Neural cell (in vitro differentiated cells): ENCODE results near the gene TDRD12. TPM values are rescaled to one million over a fixed set of nuclear protein-coding genes. Genes with fewer than 3 reads are reported as not detected.

ENCODE experiments used
- H2AFZ ChIP-seq: fragments of 200-600, 300-800 bp; sonication (generic), shearing (Covaris generic); 2 replicates; pipeline ENCODE4 v1.6.0; 2014; ENCODE audit warnings: low read depth, mild to moderate bottlenecking, antibody characterized with exemption, low read length, moderate library complexity
- H3F3A ChIP-seq: fragments of 200-600 bp; shearing (Covaris generic); 2 replicates; pipeline ENCODE4 v1.6.1; 2016; ENCODE audit warnings: mild to moderate bottlenecking, moderate library complexity, mixed read lengths, antibody characterized with exemption, low read length; ENCODE audit not compliant: insufficient read depth, poor library complexity, severe bottlenecking
- H3K27ac ChIP-seq: fragments of 200-600, 300-800 bp; sonication (generic), shearing (Covaris generic); 2 replicates; pipeline ENCODE4 v1.5.1; 2014; ENCODE audit warnings: mild to moderate bottlenecking, low read length, moderate library complexity
- H3K27me3 ChIP-seq: fragments of 300-800, 200-600 bp; sonication (generic), shearing (Covaris generic); 2 replicates; pipeline ENCODE4 v1.6.0; 2014; ENCODE audit warnings: mild to moderate bottlenecking, low read depth, low read length, moderate library complexity; ENCODE audit not compliant: insufficient read depth
- H3K36me3 ChIP-seq: fragments of 300-800, 200-600 bp; sonication (generic), shearing (Covaris generic); 2 replicates; pipeline ENCODE4 v1.5.1; 2014; ENCODE audit warnings: mild to moderate bottlenecking, antibody characterized with exemption, low read length, moderate library complexity; ENCODE audit not compliant: insufficient read depth
- H3K4me2 ChIP-seq: fragments of 300-800, 200-600 bp; sonication (generic), shearing (Covaris generic); 2 replicates; pipeline ENCODE4 v1.6.0; 2014; ENCODE audit warnings: mild to moderate bottlenecking, low read length
- H3K4me3 ChIP-seq: fragments of 300-800, 200-600 bp; sonication (generic), shearing (Covaris generic); 2 replicates; pipeline ENCODE4 v1.5.1; 2014; ENCODE audit warnings: mild to moderate bottlenecking, low read length, moderate library complexity
- H3K79me2 ChIP-seq: fragments of 200-600 bp; shearing (Covaris generic); replicated peaks from 2 replicates; pipeline ENCODE4 v1.6.0; 2014; ENCODE audit warnings: mild to moderate bottlenecking, low read length, moderate library complexity; ENCODE audit not compliant: insufficient read depth
- H3K9ac ChIP-seq: fragments of 300-800, 200-600 bp; sonication (generic), shearing (Covaris generic); 2 replicates; pipeline ENCODE4 v1.6.1; 2016; ENCODE audit warnings: mild to moderate bottlenecking, low read length, mixed read lengths
- H3K9me2 ChIP-seq: fragments of 200-600 bp; shearing (Covaris generic); 2 replicates; pipeline ENCODE4 v1.6.1; 2016; ENCODE audit warnings: mild to moderate bottlenecking, low read length, mixed read lengths; ENCODE audit not compliant: insufficient read depth
- H3K9me3 ChIP-seq: fragments of 200-600, 300-800 bp; sonication (generic), shearing (Covaris generic); 2 replicates; pipeline ENCODE4 v1.6.1; 2016; ENCODE audit warnings: mild to moderate bottlenecking, mixed run types, low read length, moderate library complexity, mixed read lengths
- H4K20me1 ChIP-seq: fragments of 200-600 bp; shearing (Covaris generic); 2 replicates; pipeline ENCODE4 v1.6.1; 2016; ENCODE audit warnings: mild to moderate bottlenecking, mixed run types; ENCODE audit not compliant: insufficient read depth
- CTCF ChIP-seq: fragments of 450-650 bp; IDR thresholded peaks from 2 replicates; pipeline ENCODE4 v1.5.1; 2014; ENCODE audit warnings: antibody characterized with exemption, mild to moderate bottlenecking, moderate library complexity; ENCODE audit not compliant: poor library complexity, severe bottlenecking
- EP300 ChIP-seq: fragments of 450-650 bp; conservative IDR thresholded peaks from 2 replicates; pipeline ENCODE4 v1.6.1; 2014; ENCODE audit warnings: antibody characterized with exemption, mild to moderate bottlenecking, moderate library complexity; ENCODE audit not compliant: poor library complexity, severe bottlenecking
- EZH2 ChIP-seq: fragments of 200-600, 300-800 bp; shearing (Covaris generic), sonication (generic); IDR thresholded peaks from 2 replicates; pipeline ENCODE4 v1.6.1; 2014; ENCODE audit warnings: antibody characterized with exemption, low read length, borderline replicate concordance, mild to moderate bottlenecking; ENCODE audit not compliant: insufficient read depth, poor library complexity, severe bottlenecking
- MXI1 ChIP-seq: fragments of 450-650 bp; conservative IDR thresholded peaks from 2 replicates; pipeline ENCODE4 v1.6.1; 2014; ENCODE audit warnings: antibody characterized with exemption, mild to moderate bottlenecking; ENCODE audit not compliant: poor library complexity, severe bottlenecking
- POLR2AphosphoS5 ChIP-seq: IDR thresholded peaks from 2 replicates; pipeline ENCODE4 v1.6.1; 2012
- RAD21 ChIP-seq: fragments of 450-650 bp; conservative IDR thresholded peaks from 2 replicates; pipeline ENCODE4 v1.6.1; 2014; ENCODE audit warnings: antibody characterized with exemption, mild to moderate bottlenecking, moderate library complexity
- REST ChIP-seq: IDR thresholded peaks from 2 replicates; pipeline ENCODE4 v1.6.1; 2012; ENCODE audit warnings: borderline replicate concordance
- SMC3 ChIP-seq: fragments of 450-650 bp; conservative IDR thresholded peaks from 2 replicates; pipeline ENCODE4 v1.6.1; 2014; ENCODE audit warnings: antibody characterized with exemption, mild to moderate bottlenecking, moderate library complexity; ENCODE audit not compliant: poor library complexity
- TAF1 ChIP-seq: IDR thresholded peaks from 2 replicates; pipeline ENCODE4 v1.6.1; 2012; ENCODE audit warnings: low read depth
- polyA plus RNA-seq: library from polyadenylated mRNA; depleted of rRNA; stranded (reverse); fragments of >200 nt; gene quantifications from 2 replicates; pipeline ENCODE4 v1.2.3, GENCODE V29; 2014

Gene TDRD12
- polyA plus RNA-seq, 1 donor from 2014 or later = 9.2 TPM

- Histone ChIP-seq H3K4me3 (no peak overlapping the region), H3K79me2 (no peaks in the 10 kb centered on the region), H2AFZ (no peak overlapping the region), H3K36me3 (no peaks in the 10 kb centered on the region), H4K20me1 (no peaks in the 10 kb centered on the region), H3F3A (no peaks in the 10 kb centered on the region), H3K9me2 (no peaks in the 10 kb centered on the region), H3K27ac (no peak overlapping the region), H3K9me3 (no peaks in the 10 kb centered on the region), H3K4me2 (no peak overlapping the region), H3K9ac (no peak overlapping the region), H3K27me3 (no peaks in the 10 kb centered on the region)
- TF ChIP-seq CTCF (no peak), REST (no peak), POLR2AphosphoS5 (no peak), EP300 (no peak), RAD21 (no peak)
These were observed 105.5 kb downstream of the TDRD12 start for GRCh38 chr19:32824916-32825608.

- TF ChIP-seq CTCF (no peak), RAD21 (no peak), EP300 (no peak), TAF1 (no peak), REST (no peak), SMC3 (no peak), POLR2AphosphoS5 (no peak), MXI1 (no peak), EZH2 (no peak)
- H3K9ac ChIP-seq = no peak overlapping the region
- H3K9me3 ChIP-seq = no peaks in the 10 kb centered on the region
- no peak overlapping the region for H2AFZ ChIP-seq
- no peaks in the 10 kb centered on the region for H3K36me3 ChIP-seq
- H3K79me2 ChIP-seq = no peaks in the 10 kb centered on the region
- no peaks in the 10 kb centered on the region for H4K20me1 ChIP-seq
- no peak overlapping the region for H3K4me2 ChIP-seq
- no peak overlapping the region for H3K4me3 ChIP-seq
- no peaks in the 10 kb centered on the region for H3K9me2 ChIP-seq
- no peak overlapping the region for H3K27ac ChIP-seq
- H3K27me3 ChIP-seq = no peaks in the 10 kb centered on the region
- no peaks in the 10 kb centered on the region for H3F3A ChIP-seq
These were observed 108.6 kb downstream of the TDRD12 start for GRCh38 chr19:32828139-32828538.
